Tibial nerve (tissue), 4 donors: ENCODE results near the gene DSC3. TPM values are rescaled to one million over a fixed set of nuclear protein-coding genes. Genes with fewer than 3 reads are reported as not detected.

Source experiments
- DNase-seq, 2 donors: peaks; one replicate each; pipeline ENCODE4 v3.0.0-alpha.2; 2019; ENCODE audit warnings: low spot score in 2 of 2
- H3K27ac ChIP-seq, 4 donors: fragments of 200-600 bp; sonication (generic) in 3 of 4; one replicate each; pipeline ENCODE4 v1.5.1; 2017 to 2019; ENCODE audit warnings: mild to moderate bottlenecking in 1 of 4
- H3K27me3 ChIP-seq, 2 donors: fragments of 200-600 bp; sonication (generic) in 1 of 2; one replicate each; pipeline versions ENCODE4 v1.5.1 to v1.6.0; 2017 to 2019
- H3K36me3 ChIP-seq, 3 donors: fragments of 200-600 bp; sonication (generic); one replicate each; pipeline ENCODE4 v1.5.1; 2018 to 2019
- H3K4me1 ChIP-seq, 4 donors: fragments of 200-600 bp; sonication (generic) in 3 of 4; one replicate each; pipeline ENCODE4 v1.5.1; 2017 to 2019
- H3K4me3 ChIP-seq, 4 donors: fragments of 200-600 bp; sonication (generic) in 3 of 4; one replicate each; pipeline ENCODE4 v1.5.1; 2017 to 2019; ENCODE audit warnings: mild to moderate bottlenecking in 1 of 4, moderate library complexity in 1 of 4
- H3K9me3 ChIP-seq, 4 donors: fragments of 200-600 bp; sonication (generic) in 3 of 4; one replicate each; pipeline ENCODE4 v1.5.1; 2017 to 2019
- EP300 ChIP-seq, 2 donors: sonication (generic); formaldehyde crosslinking; IDR thresholded peaks; one replicate each; pipeline ENCODE4 v1.6.1; 2017; ENCODE audit warnings: antibody characterized with exemption in 2 of 2, mild to moderate bottlenecking in 1 of 2
- POLR2A ChIP-seq, 2 donors: fragments of 450-650 bp; IDR thresholded peaks; one replicate each; pipeline ENCODE4 v1.6.1; 2017; ENCODE audit warnings: antibody characterized with exemption in 2 of 2, mild to moderate bottlenecking in 2 of 2, moderate library complexity in 2 of 2
- WGBS, 2 donors: methylation state at CpG; one replicate each; pipeline ENCODE4 v1.1.5; 2018; 5-methylcytosine and 5-hydroxymethylcytosine counted together
- total RNA-seq, 4 donors: library from RNA; depleted of rRNA; stranded (reverse); fragments of >200 nt; gene quantifications; one replicate each; pipeline ENCODE4 v1.1.0, GENCODE V29; 2016
- TF ChIP-seq, protein P1 (sequence below), 5 experiments: fragments of 200-600 bp in 3 of 5; fragments of 450-650 bp in 2 of 5; sonication (generic) in 3 of 5; IDR thresholded peaks; one replicate each; pipeline ENCODE4 v1.5.1; 2016 to 2019; ENCODE audit warnings: antibody characterized with exemption in 5 of 5, mild to moderate bottlenecking in 3 of 5, moderate library complexity in 2 of 5

DSC3 gene
- total RNA-seq, 4 donors from 2014 or later = 5.1 to 12.4 (median 8.9) TPM

DNA sequence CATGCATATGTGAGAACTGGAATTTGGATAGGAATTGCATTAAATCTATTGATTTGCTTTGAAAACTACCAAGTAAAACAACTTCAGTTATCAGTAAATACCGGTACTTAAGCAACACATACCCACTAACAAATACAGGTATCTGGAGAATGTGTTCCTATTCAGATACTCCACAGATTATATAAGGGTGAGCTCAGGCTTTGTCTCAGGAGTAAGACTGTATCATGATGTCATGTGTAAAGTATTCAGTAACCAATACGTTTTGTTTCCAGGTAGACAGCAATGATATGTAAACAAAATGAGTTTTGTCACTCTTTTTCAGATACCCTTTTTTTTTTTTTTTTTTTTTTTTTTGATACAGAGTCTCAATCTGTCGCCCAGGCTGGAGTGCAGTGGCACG, 74.8 kb downstream of the DSC3 start:
- 85 to 88% methylated on average over 4 of the region's 4 CpGs for WGBS, 2 donors
- no peak overlapping the region for H3K4me3 ChIP-seq
- H3K27ac ChIP-seq = no peak overlapping the region
- DNase-seq = no peak
- TF ChIP-seq, protein P1, sequence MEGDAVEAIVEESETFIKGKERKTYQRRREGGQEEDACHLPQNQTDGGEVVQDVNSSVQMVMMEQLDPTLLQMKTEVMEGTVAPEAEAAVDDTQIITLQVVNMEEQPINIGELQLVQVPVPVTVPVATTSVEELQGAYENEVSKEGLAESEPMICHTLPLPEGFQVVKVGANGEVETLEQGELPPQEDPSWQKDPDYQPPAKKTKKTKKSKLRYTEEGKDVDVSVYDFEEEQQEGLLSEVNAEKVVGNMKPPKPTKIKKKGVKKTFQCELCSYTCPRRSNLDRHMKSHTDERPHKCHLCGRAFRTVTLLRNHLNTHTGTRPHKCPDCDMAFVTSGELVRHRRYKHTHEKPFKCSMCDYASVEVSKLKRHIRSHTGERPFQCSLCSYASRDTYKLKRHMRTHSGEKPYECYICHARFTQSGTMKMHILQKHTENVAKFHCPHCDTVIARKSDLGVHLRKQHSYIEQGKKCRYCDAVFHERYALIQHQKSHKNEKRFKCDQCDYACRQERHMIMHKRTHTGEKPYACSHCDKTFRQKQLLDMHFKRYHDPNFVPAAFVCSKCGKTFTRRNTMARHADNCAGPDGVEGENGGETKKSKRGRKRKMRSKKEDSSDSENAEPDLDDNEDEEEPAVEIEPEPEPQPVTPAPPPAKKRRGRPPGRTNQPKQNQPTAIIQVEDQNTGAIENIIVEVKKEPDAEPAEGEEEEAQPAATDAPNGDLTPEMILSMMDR (IDR thresholded peaks at IDR 0.05) = no peak
- TF ChIP-seq POLR2A (IDR thresholded peaks at IDR 0.05) (no peak), EP300 (IDR thresholded peaks at IDR 0.05) (no peak)
- H3K4me1 ChIP-seq = no peaks in the 10 kb centered on the region
- H3K27me3 ChIP-seq = no peaks in the 10 kb centered on the region
- H3K9me3 ChIP-seq = no peaks in the 10 kb centered on the region
- H3K36me3 ChIP-seq = no peaks in the 10 kb centered on the region

DNA sequence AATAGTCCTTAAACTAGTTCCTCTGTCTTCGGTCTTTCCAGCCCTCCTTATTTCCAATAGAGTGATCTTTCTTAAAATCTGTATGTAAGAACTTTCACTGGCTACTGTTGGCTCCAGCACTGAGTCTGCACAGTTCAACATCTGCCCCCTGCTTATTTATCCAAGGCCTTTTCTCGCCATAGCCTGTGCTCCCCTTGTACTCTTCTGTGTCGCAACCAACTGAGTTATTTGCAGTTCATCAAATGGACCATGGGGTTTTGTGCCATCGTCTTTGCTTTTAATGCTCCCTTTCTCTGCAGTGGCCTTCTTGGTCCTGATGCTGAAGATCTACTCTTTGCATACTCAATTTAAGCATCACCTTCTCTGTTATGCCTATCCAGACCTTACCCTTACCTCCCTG, 77.3 kb downstream of the DSC3 start:
- H3K4me1 ChIP-seq = no peaks in the 10 kb centered on the region
- no peaks in the 10 kb centered on the region for H3K9me3 ChIP-seq
- 90 to 91% methylated on average over 4 of the region's 4 CpGs for WGBS, 2 donors

DNA sequence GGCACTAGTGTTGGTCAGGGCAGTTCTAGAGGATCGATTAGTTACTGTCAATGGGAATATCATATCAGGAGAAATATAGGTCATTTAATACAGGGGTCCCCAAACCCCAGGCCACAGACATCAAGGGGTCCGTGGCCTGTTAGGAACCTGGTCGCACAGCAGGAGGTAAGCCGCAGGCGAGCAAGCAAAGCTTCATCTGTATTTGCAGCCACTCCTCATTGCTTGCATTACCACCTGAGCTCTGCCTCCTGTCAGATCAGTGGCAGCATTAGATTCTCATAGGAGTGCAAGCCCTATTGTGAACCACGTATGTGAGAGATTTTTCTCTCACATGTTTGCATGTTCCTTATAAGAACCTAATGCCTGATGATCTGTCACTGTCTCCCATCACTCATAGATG, 81.9 kb downstream of the DSC3 start:
- H3K36me3 ChIP-seq = no peaks in the 10 kb centered on the region
- H3K9me3 ChIP-seq = no peaks in the 10 kb centered on the region
- H3K27me3 ChIP-seq = no peaks in the 10 kb centered on the region
- no peaks in the 10 kb centered on the region for H3K4me1 ChIP-seq
- H3K4me3 ChIP-seq = no peak overlapping the region
- 92 to 95% methylated on average over 6 of the region's 6 CpGs for WGBS, 2 donors
- DNase-seq = no peak
- TF ChIP-seq EP300 (IDR thresholded peaks at IDR 0.05) (no peak), POLR2A (IDR thresholded peaks at IDR 0.05) (no peak)
- TF ChIP-seq, protein P1 (IDR thresholded peaks at IDR 0.05) = no peak
- no peak overlapping the region for H3K27ac ChIP-seq

More for the DNA sequence above, 77.3 kb downstream of the DSC3 start:
- Histone ChIP-seq H3K4me3 (no peak overlapping the region), H3K27ac (no peak overlapping the region), H3K27me3 (no peaks in the 10 kb centered on the region), H3K36me3 (no peaks in the 10 kb centered on the region)
- TF ChIP-seq, protein P1 (IDR thresholded peaks at IDR 0.05) = no peak
- no peak for TF ChIP-seq EP300 (IDR thresholded peaks at IDR 0.05)
- no peak for TF ChIP-seq POLR2A (IDR thresholded peaks at IDR 0.05)
- no peak for DNase-seq

DNA sequence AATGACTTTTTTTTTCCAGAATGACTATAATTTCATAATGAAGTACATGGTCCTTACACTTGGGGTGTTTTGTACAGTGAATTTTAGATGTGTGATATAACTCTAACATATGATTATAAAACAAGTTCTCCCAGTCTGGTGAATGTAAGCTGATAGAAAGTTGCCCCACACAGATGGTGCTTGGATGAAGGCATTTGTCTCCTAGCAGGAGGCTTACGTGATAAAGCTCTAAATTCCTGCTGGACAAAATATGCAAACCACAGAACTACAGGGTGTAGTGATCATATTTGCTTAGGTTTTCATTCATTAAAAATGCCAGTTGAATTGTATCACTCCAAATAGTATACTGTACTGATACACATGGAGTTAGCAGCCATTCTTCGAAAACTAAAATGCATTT, 85.5 kb downstream of the DSC3 start:
- no peak overlapping the region for H3K4me3 ChIP-seq
- no peaks in the 10 kb centered on the region for H3K9me3 ChIP-seq
- WGBS, 2 donors = 78 to 82% methylated on average over 2 of the region's 2 CpGs
- no peaks in the 10 kb centered on the region for H3K4me1 ChIP-seq
- no peaks in the 10 kb centered on the region for H3K27me3 ChIP-seq
- H3K27ac ChIP-seq = no peak overlapping the region
- DNase-seq = no peak
- no peaks in the 10 kb centered on the region for H3K36me3 ChIP-seq
- TF ChIP-seq EP300 (IDR thresholded peaks at IDR 0.05) (no peak), POLR2A (IDR thresholded peaks at IDR 0.05) (no peak)
- TF ChIP-seq, protein P1 (IDR thresholded peaks at IDR 0.05) = no peak

DNA sequence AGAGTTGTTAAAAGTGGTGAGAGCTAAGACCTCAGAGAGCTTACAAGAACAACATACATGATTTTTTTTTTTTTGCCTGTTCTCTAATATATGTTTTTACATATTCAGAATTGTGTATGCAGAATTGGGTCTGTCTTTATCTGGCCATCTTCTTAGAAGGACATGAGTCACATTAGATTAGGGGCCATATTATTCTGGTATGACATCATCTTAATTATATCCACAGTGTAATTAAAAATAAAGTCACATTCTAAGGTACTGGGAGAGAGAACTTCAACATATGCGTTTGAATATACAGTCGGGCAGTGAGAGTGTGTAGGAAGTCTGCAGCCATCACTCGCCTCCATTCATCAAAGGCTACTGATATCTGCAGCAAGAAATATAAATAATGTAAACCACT, 88.3 kb downstream of the DSC3 start:
- Histone ChIP-seq H3K27me3 (no peaks in the 10 kb centered on the region), H3K27ac (no peak overlapping the region), H3K4me3 (no peak overlapping the region), H3K4me1 (no peaks in the 10 kb centered on the region), H3K9me3 (no peaks in the 10 kb centered on the region), H3K36me3 (no peaks in the 10 kb centered on the region)
- TF ChIP-seq, protein P1 (IDR thresholded peaks at IDR 0.05) = no peak
- no peak for TF ChIP-seq POLR2A (IDR thresholded peaks at IDR 0.05)
- DNase-seq = no peak
- 89 to 94% methylated on average over 3 of the region's 3 CpGs for WGBS, 2 donors
